GM18499 (cell line): Measurements from ENCODE around the gene NPEPL1.

Source experiments
- ATAC-seq: cut with Tn5 transposase; IDR thresholded peaks from one replicate; pipeline ENCODE4 v1.9.1; 2021; ENCODE audit warnings: moderate number of reproducible peaks; ENCODE audit not compliant: insufficient read depth, unreplicated experiment

The NPEPL1 gene

DNA sequence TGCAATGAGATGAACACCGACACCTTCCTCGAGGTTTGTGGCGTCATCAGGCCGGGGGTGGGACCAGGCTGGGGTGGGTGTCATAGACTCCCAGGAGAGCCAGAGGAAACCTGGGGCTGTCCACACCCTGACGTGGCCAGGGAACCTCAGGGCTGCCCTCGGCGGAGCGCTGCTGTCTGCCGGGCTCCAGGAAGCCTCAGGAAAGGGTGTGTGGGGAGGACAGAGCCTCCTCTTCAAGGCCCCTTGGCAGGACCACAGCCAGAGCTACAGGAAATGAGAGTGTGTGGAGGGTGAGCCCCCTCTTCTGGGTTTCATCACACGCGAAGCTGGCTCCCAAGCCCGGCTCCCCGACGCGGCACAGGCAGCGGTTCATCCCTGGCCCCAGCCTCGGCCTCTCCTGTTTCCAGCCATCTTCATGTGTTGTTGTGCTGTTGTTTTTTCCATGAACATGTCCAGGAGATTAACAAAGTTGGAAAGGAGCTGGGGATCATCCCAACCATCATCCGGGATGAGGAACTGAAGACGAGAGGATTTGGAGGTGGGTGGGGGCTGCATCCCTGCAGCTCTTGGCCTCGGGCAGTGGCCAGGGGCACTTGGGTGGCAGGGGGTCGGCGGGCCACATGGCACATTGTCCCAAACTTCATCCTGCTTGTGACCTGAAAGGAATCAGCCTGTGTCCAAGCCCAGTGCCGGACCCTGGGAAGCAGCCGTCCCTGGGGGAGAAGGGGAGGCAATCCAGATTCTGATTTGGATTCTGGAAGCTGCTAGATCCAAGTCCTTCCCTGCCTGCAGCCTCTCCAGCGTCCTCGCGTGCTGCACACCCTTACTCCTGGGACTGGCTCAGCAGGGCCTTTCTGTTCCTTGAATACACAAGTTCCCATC is 6.4 kb downstream of the NPEPL1 start:
- no peak for ATAC-seq

DNA sequence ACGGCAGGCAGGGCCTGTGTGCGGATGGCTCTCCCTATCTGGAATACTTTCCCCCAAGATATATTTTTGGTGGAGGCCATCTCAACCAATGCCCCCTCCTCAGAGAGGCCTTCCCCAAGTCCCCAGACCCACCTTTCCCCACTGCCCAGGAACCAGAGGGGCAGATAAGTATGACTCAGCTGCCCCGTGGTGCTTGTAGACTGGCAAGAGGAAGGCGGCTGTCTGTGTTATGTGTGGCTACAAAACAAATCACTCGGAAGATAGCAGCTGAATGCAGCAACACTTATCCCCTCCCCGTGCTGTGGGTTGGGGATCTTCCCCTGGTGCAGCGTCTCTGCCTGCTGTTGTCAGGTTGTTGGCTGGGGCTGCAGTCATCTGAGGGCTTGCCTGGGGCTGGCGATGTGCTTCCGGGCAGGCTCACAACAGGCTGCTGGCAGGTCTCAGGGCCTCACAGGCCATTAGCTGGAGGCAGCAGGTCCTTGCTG is 7.1 kb downstream of the NPEPL1 start:
- ATAC-seq, result no peak

GRCh38 chr20:58700121-58700821 is 7.7 kb downstream of the NPEPL1 start:
- no peak for ATAC-seq

- ATAC-seq, result no peak
Observed at GRCh38 chr20:58700823-58701222, 8.2 kb downstream of the NPEPL1 start.

DNA sequence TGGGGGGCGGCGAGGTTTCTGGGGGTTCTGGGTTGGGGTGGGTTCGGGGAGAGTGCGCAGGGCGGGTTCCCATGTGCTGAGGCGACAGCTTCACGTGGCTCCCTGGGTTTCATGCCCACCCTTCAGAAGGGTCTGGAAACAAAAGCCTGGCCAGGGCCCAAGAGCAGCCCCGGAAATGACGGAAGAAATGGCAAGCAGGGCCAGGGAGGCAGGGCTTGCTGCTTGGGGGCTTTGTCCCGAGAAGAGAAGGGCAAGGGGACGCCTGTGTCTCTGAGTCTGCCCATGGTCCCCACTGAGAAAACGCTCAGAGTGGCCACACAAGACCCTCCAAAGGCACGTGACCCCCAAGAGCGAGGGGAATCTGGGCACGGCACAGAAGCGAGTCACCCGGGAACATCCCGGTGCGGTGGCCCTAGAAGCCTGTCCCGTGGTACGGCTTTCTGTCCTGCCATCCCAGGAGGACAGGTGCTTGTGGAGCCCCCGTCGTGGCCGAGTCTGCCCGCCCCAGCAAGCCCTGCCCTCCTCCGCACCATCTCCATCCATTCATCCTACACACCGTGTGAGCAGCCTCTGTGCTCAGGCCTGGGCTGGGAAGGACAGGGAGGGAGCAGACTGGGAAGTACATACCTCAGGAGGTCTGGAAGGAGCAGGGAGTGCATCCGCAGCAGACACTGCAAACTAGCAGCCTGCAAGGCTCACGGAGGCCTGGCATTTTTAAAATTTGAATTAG is 9.0 kb downstream of the NPEPL1 start:
- no peak for ATAC-seq

DNA sequence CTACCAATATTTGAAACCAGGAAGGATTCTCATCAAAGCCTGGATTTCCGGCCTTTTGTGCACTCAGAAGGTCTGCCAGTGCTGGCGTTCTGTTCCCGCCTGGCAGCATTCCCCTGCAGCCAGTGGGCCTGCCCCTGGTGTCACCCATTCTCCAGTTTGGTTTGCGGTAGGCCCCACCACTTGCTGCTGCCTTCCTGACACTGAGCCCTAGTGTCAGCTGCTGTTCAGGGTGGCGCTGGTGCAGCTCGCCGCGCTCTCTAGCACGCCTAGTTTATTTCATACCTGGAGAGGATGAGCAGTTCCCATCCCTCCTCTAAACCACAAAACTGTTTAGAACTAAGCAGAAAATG is 9.5 kb downstream of the NPEPL1 start:
- ATAC-seq, result no peak

GRCh38 chr20:58702859-58703648 is 10.5 kb downstream of the NPEPL1 start:
- no peak for ATAC-seq

- ATAC-seq, result no peak
Observed at GRCh38 chr20:58703765-58704371, 11.3 kb downstream of the NPEPL1 start.

DNA sequence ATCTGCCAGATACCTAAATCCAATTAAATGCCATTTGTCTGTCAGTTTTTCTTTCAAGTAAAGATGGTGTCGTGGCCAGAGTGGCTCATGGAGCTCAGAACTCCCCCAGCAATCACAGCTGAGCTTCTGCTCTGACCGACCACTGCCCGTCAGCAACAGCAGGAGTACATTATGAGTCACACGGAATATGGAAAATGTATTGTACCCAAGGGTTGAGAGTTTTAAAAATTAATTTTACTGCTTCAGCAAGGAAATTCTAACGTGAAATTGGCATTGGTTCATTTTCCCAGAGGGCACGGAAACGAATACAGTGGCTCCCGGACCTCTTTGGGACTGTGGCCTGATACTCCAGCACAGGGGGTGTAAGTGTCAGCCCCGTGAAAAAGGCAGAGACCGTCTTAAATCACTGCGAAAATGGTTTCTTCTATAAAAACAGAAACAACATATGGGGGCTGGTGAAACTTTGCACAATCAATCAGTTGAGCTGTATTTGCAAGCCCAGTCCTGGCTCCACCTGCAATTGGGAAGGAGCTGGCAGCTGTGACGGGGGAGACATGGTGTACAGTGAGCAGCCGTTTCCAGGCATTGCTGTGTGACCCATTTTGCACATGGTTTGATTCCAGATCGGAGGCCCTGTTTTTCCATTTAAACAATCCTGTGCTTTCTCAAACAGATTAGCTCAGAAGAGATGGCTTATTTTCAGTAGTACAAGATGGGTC is 12.8 kb downstream of the NPEPL1 start:
- no peak for ATAC-seq

GRCh38 chr20:58706150-58706892 is 13.7 kb downstream of the NPEPL1 start:
- no peak for ATAC-seq

- no peak for ATAC-seq
Observed at GRCh38 chr20:58706975-58707681, 14.5 kb downstream of the NPEPL1 start.

GRCh38 chr20:58707770-58708169 is 15.2 kb downstream of the NPEPL1 start:
- no peak for ATAC-seq

DNA sequence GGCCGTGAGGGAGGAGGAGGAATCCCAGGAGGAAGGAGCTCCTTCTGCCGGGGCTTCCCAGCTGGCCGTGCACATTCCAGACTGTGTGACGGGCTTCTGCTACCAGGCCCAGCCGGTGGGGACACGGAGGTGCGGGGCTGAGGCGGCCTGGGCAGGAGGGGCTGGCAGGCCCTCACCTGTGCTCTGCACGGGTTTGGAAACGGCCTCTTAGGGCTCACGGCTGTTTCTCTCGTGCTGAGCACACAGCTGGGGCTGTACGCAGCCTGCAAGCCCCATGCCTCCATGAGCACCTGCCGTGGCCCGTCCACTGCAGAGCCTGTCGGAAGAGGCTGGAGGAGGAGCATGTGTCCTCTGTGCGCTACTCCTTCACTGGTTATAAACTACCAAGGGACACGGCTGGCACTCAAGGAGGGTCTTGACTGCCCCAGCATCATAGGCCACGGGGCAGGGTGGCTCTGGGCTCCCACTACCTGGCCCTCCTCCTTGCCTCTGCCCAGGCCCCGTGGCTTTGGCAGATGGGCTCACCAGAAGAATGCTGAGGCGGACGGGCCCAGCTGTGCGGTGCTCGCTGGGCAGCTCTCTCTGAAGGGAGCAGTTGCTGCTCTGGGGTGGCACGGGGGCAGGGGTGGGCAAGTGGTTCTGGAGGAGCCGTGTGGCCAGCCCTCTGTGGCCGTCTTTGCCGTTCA is 15.8 kb downstream of the NPEPL1 start:
- no peak for ATAC-seq

DNA sequence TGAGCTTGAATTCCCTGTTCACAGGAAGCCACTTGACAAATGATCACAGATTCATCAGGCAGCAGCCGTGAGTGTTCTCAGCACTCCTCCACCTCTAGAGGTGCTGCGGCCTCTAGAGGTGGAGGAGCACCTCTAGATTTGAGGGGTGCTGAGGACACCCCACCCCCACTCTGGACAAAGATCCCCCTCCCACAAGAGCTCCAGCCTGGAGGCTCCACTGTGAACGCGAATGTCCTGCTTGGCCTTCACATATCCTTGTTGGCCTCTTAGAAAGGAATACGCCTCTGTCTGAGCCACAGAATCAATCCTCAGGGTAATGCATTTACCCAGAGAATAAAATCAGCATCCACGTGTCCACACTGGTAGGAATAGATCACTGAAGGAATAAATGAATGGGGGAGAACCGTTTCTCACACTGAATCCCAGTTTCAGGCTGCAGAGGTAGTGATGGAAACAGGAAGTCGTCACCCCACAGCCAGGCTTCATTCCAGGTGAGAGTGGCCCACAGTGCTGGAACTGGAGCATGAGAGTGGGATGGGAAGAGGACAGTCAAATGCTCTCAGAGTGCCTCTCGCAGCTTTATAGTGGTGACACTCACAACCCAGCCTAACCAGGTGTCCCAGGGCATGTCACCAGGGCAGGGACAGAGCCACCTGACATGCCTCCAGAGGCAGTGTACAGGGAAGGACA is 16.6 kb downstream of the NPEPL1 start:
- ATAC-seq, result no peak

- ATAC-seq, result no peak
Observed at GRCh38 chr20:58709703-58710039, 17.1 kb downstream of the NPEPL1 start.

DNA sequence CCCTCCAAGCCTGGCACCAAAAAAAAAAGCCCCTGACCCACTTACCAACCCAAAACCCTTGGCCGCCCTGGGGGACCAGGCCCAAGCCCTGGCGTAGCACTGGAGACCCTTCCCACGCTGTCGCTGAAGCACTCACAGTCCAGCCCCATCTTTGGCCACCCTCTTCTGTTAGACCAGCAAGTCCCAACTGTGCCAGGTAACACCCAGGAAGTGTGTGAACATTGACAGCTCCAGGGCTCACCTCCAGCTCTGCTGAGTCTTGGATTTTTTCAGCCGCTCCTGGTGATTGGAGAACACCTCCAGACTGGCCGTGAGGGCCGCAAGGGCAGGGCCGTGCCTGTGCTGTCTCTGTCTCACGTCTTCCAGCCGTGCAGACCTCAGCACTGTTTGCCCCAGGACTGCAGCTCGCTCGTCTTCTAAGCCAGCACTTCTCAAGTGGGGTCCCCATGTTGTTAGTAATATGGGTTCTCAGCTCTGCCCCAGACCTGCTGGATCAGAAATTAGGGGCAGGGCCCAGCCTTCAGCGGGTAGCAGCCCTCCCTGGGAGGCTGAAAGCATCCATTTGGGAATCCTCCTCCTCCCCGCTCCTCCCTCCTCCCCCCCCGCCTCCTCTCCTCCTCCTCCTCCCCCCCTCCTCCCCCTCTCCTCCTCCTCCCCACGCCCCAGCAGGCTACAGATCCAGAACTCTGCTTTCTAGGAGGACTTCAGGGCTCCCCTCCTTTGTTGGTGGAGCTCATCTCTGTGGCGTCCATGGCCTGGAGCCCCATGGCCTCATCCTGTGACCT is 18.1 kb downstream of the NPEPL1 start:
- no peak for ATAC-seq
